BJ (cell line): ENCODE results near the gene RAB7B. TPM values are rescaled to one million over a fixed set of nuclear protein-coding genes. Genes with fewer than 3 reads are reported as not detected.

Source experiments
- CTCF ChIA-PET: fragments of 350-600 bp; formaldehyde crosslinking; extraction: SDS; loops from one replicate; lab custom pipeline; 2021; ENCODE audit warnings: antibody characterized with exemption, inconsistent platforms; lab: Yijun Ruan, JAX
- POLR2A ChIA-PET: fragments of 300-600 bp; sonication (Branson Sonifier 250); formaldehyde crosslinking; extraction: SDS; loops from one replicate; lab custom pipeline; 2021; ENCODE audit warnings: antibody characterized with exemption; lab: Charles Lee
- DNase-seq: peaks from one replicate; pipeline ENCODE4 v3.0.0-alpha.2; 2011; ENCODE audit warnings: low read depth
- H3K27me3 ChIP-seq: 2 replicates; pipeline ENCODE4 v1.6.0; 2011; ENCODE audit warnings: low read length; ENCODE audit not compliant: control insufficient read depth, insufficient read depth
- H3K36me3 ChIP-seq: 2 replicates; pipeline ENCODE4 v1.5.1; 2011; ENCODE audit warnings: low read length; ENCODE audit not compliant: control insufficient read depth, insufficient read depth
- H3K4me3 ChIP-seq: 2 replicates; pipeline ENCODE4 v1.5.1; 2011; ENCODE audit warnings: low read depth, mild to moderate bottlenecking, control low read depth, low read length
- CTCF ChIP-seq: IDR thresholded peaks from 2 replicates; pipeline ENCODE4 v1.5.1; 2011; ENCODE audit warnings: low read depth, mild to moderate bottlenecking, control low read depth, inconsistent platforms, low read length, moderate library complexity; ENCODE audit not compliant: insufficient read depth
- polyA plus RNA-seq: library from polyadenylated mRNA; depleted of rRNA; stranded (reverse); fragments of >200 nt; gene quantifications from 2 replicates; pipeline ENCODE4 v1.2.3, GENCODE V29; 2011

The RAB7B gene
- polyA plus RNA-seq, 1 experiment = 11.3 TPM

DNA sequence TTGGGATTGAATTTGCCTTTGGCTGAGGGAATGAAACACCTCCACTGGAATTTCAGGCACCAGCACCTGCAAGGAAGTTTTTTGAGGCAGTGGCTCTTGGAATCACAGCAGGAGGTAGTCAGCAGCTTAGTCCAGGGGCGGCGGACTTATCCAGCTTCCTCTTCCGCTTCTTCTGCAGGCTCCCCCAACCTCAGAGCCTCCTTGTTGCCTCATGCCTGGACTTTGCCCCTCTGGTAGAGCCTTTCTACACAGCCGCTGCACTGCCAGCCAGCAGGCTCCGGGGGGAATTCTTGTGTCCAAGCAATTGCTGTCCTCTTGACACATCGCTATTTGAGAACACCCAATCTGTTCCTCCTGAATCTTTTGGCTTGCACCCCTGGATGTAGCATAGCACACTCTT is 45.4 kb upstream of the RAB7B start:
- no peak for TF ChIP-seq CTCF
- Histone ChIP-seq H3K4me3 (no peak overlapping the region), H3K27me3 (peaks cover 10% of the 10 kb centered on the region), H3K36me3 (no peaks in the 10 kb centered on the region)
- CTCF ChIA-PET = interaction anchor here (0.8 to 1.1 kb wide), 3 partner anchors 17 to 61 kb away, joined by 3 to 4 read pairs (median 3); no protein-coding TSS in a partner anchor
- POLR2A ChIA-PET = no interaction called here
- DNase-seq = no peak

GRCh38 chr1:206047271-206047670 is 44.1 kb upstream of the RAB7B start:
- Histone ChIP-seq H3K36me3 (no peaks in the 10 kb centered on the region), H3K27me3 (peaks cover 10% of the 10 kb centered on the region), H3K4me3 (no peak overlapping the region)
- ChIA-PET POLR2A (no interaction called here), CTCF (interaction anchor here (0.6 to 1.5 kb wide), 2 partner anchors 70 to 755 kb away, joined by 5 read pairs; no protein-coding TSS in a partner anchor)
- DNase-seq = no peak
- TF ChIP-seq CTCF = no peak

DNA sequence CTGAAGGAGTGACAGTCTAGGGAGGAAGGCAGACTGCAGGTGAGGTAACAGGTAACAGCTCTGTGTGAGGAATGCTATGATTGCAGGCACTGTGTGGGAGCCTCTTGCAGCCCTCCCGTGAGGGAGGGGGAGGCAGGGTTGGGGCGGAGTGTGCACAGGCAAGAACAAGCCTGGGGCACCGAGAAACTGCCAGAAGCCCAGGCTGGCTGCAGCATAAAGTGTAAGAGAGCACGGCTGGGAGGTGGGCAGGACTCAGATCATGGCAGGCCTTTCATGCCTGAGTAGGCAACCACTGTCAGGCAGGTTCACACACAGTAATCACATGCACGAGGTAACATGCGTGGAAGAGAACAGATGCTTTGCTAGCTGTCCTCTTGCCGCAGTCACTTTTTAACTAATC is 38.4 kb upstream of the RAB7B start:
- H3K4me3 ChIP-seq = no peak overlapping the region
- peaks cover 24% of the 10 kb centered on the region for H3K27me3 ChIP-seq
- H3K36me3 ChIP-seq = no peaks in the 10 kb centered on the region
- no peak for DNase-seq
- no peak for TF ChIP-seq CTCF
- POLR2A ChIA-PET = no interaction called here
- CTCF ChIA-PET = interaction anchor here (1.9 kb wide), 1 partner anchor 11 kb away, joined by 8 read pairs; no protein-coding TSS in a partner anchor

- POLR2A ChIA-PET = no interaction called here
- no peak for DNase-seq
- Histone ChIP-seq H3K4me3 (no peak overlapping the region), H3K27me3 (peaks cover 26% of the 10 kb centered on the region), H3K36me3 (no peaks in the 10 kb centered on the region)
- TF ChIP-seq CTCF = no peak
- CTCF ChIA-PET = interaction anchor here (0.6 to 1.9 kb wide), 3 partner anchors 9 to 15 kb away, joined by 3 to 8 read pairs (median 4); no protein-coding TSS in a partner anchor
Measured at GRCh38 chr1:206040328-206040727, 37.1 kb upstream of the RAB7B start.

DNA sequence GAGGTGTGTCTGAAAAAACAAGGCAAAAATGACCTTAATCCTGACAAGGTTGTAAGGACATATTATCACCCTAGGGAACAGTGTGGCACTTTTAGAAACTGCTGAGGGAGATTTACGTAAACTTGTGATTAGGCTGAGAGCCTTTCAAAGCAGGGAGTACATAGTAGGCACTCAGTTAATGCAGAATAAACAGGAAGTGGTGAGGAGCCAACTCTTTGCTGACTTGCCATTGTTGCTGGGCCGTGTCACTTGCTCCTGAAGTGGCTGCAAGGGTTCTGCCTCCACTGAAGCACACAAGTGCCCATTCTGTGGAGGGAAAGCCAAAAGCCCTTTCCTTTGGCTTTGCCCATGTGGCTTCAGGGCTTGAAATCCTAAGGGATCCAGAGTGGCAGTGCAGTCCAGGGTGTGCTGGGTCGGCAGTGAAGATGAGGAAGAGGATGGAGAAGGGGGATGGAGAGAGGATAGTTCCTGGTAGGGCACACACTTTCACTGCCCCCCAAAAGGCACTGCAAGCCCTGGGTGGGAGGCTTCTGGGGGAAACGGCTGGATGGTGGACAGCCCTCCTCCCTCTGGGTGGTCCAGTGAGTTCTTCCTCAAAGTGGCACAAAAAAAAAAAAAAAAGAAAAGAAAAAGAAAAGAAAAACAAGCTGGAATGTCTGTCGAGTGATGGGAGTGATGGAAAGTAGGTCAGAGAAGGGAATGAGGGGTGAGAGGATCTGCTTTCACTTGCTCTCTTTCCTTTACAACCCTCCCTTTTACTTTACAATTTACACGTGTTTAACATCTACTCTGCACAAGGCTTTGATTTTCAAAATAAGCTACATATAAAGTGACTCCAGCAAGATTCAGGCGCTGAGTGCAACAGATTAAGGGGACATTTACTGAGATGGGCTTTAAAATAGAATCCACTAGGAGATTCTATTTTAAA is 36.1 kb upstream of the RAB7B start:
- Histone ChIP-seq H3K27me3 (peaks cover 30% of the 10 kb centered on the region), H3K4me3 (no peak overlapping the region), H3K36me3 (no peaks in the 10 kb centered on the region)
- ChIA-PET POLR2A (interaction anchor here (0.6 kb wide), 1 partner anchor 40 kb away, joined by 3 read pairs; no protein-coding TSS in a partner anchor), CTCF (interaction anchor here (0.9 kb wide), 1 partner anchor 9 kb away, joined by 4 read pairs; no protein-coding TSS in a partner anchor)
- no peak for TF ChIP-seq CTCF
- no peak for DNase-seq
